ENCODE measurements around the gene HOXA9. TPM values are rescaled to one million over a fixed set of nuclear protein-coding genes. Genes with fewer than 3 reads are reported as not detected.

Gene HOXA9
- 10 to 100 TPM in 1 of 3 donors, 1 to 10 TPM in 2; 7.5 to 18.4 (median 9.0) TPM for total RNA-seq

GRCh38 chr7:27165089-27165995 lies at the start of gene HOXA9:
TSS of gene HOXA9 (minus strand) at chr7:27165537. CDS start at chr7:27165457, 80 bp downstream.
- peak in 2 of 3 donors; percentile 12 to 16 for TF ChIP-seq CTCF (IDR thresholded peaks at IDR 0.05)
- peak; percentile 9 to 35 (median 11) for TF ChIP-seq POLR2AphosphoS5 (IDR thresholded peaks at IDR 0.05)
- TF ChIP-seq POLR2A (IDR thresholded peaks at IDR 0.05), result no peak
- no peaks in the 10 kb centered on the region for H3K4me1 ChIP-seq
- H3K4me3 ChIP-seq, result peak within 1 kb of the TSS; percentile 65 to 80 (median 65)
- H3K27me3 ChIP-seq, result peaks cover 3 to 62% of the 10 kb centered on the region in 2 donors
- intact Hi-C loops (cut with DNase I; ENCODE audit: low total_unique reads), result no loop called here
- DNase-seq (ENCODE audit: low spot score in 2 of 2), result peak in 1 of 2 donors; percentile 81
- H3K9me3 ChIP-seq, result no peaks in the 10 kb centered on the region
- H3K36me3 ChIP-seq, result no peaks in the 10 kb centered on the region
- peak within 1 kb of the TSS; percentile 81 to 89 for H3K27ac ChIP-seq

- Histone ChIP-seq H3K9me3 (no peaks in the 10 kb centered on the region), H3K4me1 (no peaks in the 10 kb centered on the region), H3K4me3 (no peak overlapping the region), H3K36me3 (no peaks in the 10 kb centered on the region), H3K27me3 (peaks cover 0 to 64% of the 10 kb centered on the region in 2 donors), H3K27ac (no peak overlapping the region)
- no peak for DNase-seq (ENCODE audit: low spot score in 2 of 2)
- intact Hi-C loops (cut with DNase I; ENCODE audit: low total_unique reads), result no loop called here
- TF ChIP-seq POLR2AphosphoS5 (IDR thresholded peaks at IDR 0.05) (no peak), POLR2A (IDR thresholded peaks at IDR 0.05) (no peak), CTCF (IDR thresholded peaks at IDR 0.05) (no peak)
Measured at GRCh38 chr7:27214239-27214950, 49.1 kb upstream of the HOXA9 start.

GRCh38 chr7:27213433-27214238 lies 48.3 kb upstream of the HOXA9 start:
- TF ChIP-seq POLR2AphosphoS5 (IDR thresholded peaks at IDR 0.05), result no peak
- TF ChIP-seq POLR2A (IDR thresholded peaks at IDR 0.05), result no peak
- TF ChIP-seq CTCF (IDR thresholded peaks at IDR 0.05), result no peak
- no peak for DNase-seq (ENCODE audit: low spot score in 2 of 2)
- H3K4me1 ChIP-seq, result no peaks in the 10 kb centered on the region
- H3K9me3 ChIP-seq, result no peaks in the 10 kb centered on the region
- H3K36me3 ChIP-seq, result no peaks in the 10 kb centered on the region
- H3K4me3 ChIP-seq, result peak overlapping the region in 1 of 3 donors; percentile 30
- no peak overlapping the region for H3K27ac ChIP-seq
- intact Hi-C loops (cut with DNase I; ENCODE audit: low total_unique reads), result no loop called here
- peaks cover 0 to 64% of the 10 kb centered on the region in 2 donors for H3K27me3 ChIP-seq

- peak overlapping the region in 1 of 3 donors; percentile 30 for H3K4me3 ChIP-seq
- TF ChIP-seq CTCF (IDR thresholded peaks at IDR 0.05), result no peak
- no peak for TF ChIP-seq POLR2AphosphoS5 (IDR thresholded peaks at IDR 0.05)
- peaks cover 0 to 69% of the 10 kb centered on the region in 2 donors for H3K27me3 ChIP-seq
- H3K9me3 ChIP-seq, result no peaks in the 10 kb centered on the region
- intact Hi-C loops (cut with DNase I; ENCODE audit: low total_unique reads), result no loop called here
- H3K36me3 ChIP-seq, result no peaks in the 10 kb centered on the region
- H3K27ac ChIP-seq, result no peak overlapping the region
- no peaks in the 10 kb centered on the region for H3K4me1 ChIP-seq
- no peak for DNase-seq (ENCODE audit: low spot score in 2 of 2)
Measured at GRCh38 chr7:27212497-27213432, 47.4 kb upstream of the HOXA9 start.
